Peyer's patch (tissue), 4 donors: Measurements from ENCODE around the gene MED15. TPM values are rescaled to one million over a fixed set of nuclear protein-coding genes. Genes with fewer than 3 reads are reported as not detected.
A peak's percentile ranks its signal among the peaks of the same experiment; 100 is the strongest.

Experiments used
- DNase-seq, 3 donors: peaks; one replicate each; pipeline ENCODE4 v3.0.0-alpha.2; 2017 to 2019
- H3K27ac ChIP-seq, 4 donors: fragments of 200-600 bp; sonication (generic); one replicate each; pipeline ENCODE4 v1.5.1; 2016 to 2019
- H3K27me3 ChIP-seq, 2 donors: fragments of 200-600 bp; sonication (generic); one replicate each; pipeline ENCODE4 v1.5.1; 2019
- H3K36me3 ChIP-seq, 3 donors: fragments of 200-600 bp; sonication (generic); one replicate each; pipeline ENCODE4 v1.5.1; 2016 to 2019
- H3K4me1 ChIP-seq, 4 donors: fragments of 200-600 bp; sonication (generic); one replicate each; pipeline ENCODE4 v1.5.1; 2016 to 2019
- H3K4me3 ChIP-seq, 4 donors: fragments of 200-600 bp; sonication (generic); 1 replicate in 3 of 4; 2 replicates in 1 of 4; pipeline ENCODE4 v1.5.1; 2016 to 2019; ENCODE audit warnings: mild to moderate bottlenecking in 1 of 4
- H3K9me3 ChIP-seq, 4 donors: fragments of 200-600 bp; sonication (generic); one replicate each; pipeline ENCODE4 v1.5.1; 2016 to 2019; ENCODE audit warnings: mild to moderate bottlenecking in 1 of 4
- POLR2A ChIP-seq, 2 donors: fragments of 450-650 bp; IDR thresholded peaks; one replicate each; pipeline ENCODE4 v1.5.1; 2017; ENCODE audit warnings: antibody characterized with exemption in 2 of 2, mild to moderate bottlenecking in 2 of 2, moderate library complexity in 2 of 2
- total RNA-seq, 4 donors: library from RNA; depleted of rRNA; stranded (reverse); fragments of >200 nt; gene quantifications; one replicate each; pipeline ENCODE4 v1.1.0, GENCODE V29; 2016
- TF ChIP-seq, protein P1 (sequence below), 6 experiments: fragments of 450-650 bp in 4 of 6; fragments of 200-600 bp in 2 of 6; sonication (generic) in 1 of 6; IDR thresholded peaks; one replicate each; pipeline ENCODE4 v1.5.1; 2017 to 2019; ENCODE audit warnings: antibody characterized with exemption in 6 of 6, mild to moderate bottlenecking in 3 of 6, moderate library complexity in 1 of 6

The MED15 gene
- total RNA-seq, 4 donors from 2014 or later = 115 to 215 (median 161) TPM

DNA sequence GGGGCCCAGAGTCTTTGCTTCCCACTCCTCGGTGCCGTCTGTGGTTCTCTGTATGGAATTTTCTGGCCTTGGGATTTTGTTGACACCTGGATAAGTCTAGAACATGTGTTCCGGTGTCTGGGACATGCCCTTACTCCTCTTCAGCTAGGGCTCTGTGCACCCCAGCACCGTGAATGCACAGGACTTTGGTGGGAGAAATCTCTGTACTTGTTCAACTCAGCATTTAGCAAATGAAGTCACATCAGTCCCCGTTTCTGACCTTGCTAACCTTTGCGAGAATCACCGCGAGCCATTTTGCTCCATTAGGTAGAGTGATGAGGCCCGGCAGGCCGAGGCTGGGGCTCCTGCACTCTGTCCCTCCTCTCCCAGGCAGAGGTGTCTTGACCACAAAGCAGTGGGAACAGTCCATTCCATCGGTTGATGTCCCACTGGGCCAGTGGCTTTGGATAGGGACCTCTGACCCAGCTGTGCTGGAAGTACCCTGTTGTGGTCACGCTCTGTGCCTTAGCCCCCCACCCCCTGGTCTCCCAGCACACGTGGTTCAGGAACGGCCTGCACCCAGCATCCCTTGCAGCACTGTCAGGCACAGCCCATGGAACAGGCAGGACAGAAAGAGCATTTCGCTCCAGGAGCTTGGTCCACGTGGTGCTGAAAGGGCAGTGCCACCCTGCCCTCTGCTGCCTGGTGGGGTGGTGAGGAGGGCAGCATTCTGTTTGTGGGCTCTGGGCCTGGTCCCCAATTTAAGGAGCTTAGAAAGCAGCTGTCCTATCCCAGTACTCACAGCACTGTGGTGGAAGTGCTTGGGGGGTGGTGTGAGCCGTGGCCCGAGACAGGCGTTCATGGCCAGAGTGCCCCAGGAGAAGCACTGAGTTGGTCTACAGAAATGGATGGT lies 73.4 kb downstream of the MED15 start:
- Histone ChIP-seq H3K27ac (no peak overlapping the region), H3K4me1 (peaks cover 0 to 18% (median 2%) of the 10 kb centered on the region in 4 donors), H3K4me3 (no peak overlapping the region), H3K36me3 (peaks cover 0 to 100% (median 0%) of the 10 kb centered on the region in 3 donors), H3K9me3 (no peaks in the 10 kb centered on the region), H3K27me3 (no peaks in the 10 kb centered on the region)
- no peak for TF ChIP-seq POLR2A (IDR thresholded peaks at IDR 0.05)
- TF ChIP-seq, protein P1, sequence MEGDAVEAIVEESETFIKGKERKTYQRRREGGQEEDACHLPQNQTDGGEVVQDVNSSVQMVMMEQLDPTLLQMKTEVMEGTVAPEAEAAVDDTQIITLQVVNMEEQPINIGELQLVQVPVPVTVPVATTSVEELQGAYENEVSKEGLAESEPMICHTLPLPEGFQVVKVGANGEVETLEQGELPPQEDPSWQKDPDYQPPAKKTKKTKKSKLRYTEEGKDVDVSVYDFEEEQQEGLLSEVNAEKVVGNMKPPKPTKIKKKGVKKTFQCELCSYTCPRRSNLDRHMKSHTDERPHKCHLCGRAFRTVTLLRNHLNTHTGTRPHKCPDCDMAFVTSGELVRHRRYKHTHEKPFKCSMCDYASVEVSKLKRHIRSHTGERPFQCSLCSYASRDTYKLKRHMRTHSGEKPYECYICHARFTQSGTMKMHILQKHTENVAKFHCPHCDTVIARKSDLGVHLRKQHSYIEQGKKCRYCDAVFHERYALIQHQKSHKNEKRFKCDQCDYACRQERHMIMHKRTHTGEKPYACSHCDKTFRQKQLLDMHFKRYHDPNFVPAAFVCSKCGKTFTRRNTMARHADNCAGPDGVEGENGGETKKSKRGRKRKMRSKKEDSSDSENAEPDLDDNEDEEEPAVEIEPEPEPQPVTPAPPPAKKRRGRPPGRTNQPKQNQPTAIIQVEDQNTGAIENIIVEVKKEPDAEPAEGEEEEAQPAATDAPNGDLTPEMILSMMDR (IDR thresholded peaks at IDR 0.05) = no peak
- DNase-seq = no peak

DNA sequence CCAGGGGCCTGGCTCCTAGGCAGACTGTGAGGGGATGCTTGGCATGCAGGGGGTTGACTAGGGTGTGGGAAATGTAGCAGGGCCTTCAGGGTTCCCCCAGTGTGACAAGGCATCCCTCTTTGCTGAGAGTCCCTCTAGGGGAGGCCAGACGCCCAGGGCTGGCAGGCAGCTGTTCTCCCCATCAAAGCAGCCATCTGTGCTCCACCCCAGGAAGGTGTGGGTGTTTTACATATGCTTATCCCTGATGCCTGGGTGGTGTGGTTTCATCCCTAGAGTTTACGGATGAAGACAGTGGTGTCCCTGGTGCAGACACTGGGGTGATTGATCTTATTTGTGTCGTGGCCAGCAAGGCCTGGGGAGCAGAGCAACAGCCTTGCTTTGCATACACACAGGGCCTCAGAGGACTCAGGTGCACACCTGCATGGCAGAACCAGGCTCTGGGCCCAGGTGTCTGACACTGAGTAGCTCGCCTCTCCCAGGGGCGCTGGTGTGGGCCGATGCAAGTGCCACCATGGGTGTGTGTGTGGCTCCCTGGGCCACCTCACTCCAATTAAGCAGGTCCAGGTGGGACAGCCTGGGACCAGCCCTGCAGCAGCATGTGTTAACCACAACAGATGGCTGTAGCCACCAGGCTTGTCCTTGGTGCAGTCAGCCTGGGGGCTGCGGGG lies 74.2 kb downstream of the MED15 start:
- peaks cover 0 to 100% (median 0%) of the 10 kb centered on the region in 3 donors for H3K36me3 ChIP-seq
- H3K4me1 ChIP-seq = peaks cover 0 to 11% (median 0%) of the 10 kb centered on the region in 4 donors
- no peaks in the 10 kb centered on the region for H3K9me3 ChIP-seq

DNA sequence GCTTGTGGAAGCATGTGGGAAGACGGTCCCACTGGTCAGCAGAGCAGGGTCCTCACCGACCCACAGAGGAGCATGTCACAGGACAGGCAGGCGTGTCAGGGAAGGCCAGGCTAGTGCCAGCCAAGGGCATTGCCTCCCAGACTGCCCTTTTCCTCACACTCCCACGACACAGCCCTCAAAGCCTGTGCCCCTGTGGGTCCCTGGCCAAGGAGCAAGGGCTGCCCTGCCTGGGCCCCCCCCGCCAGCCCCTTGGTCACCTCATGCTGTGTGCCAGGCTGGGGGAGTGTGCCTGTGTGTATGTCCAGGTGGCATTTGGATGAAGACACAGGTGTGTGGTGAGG lies 74.7 kb downstream of the MED15 start:
- Histone ChIP-seq H3K36me3 (peaks cover 0 to 100% (median 0%) of the 10 kb centered on the region in 3 donors), H3K9me3 (no peaks in the 10 kb centered on the region), H3K4me1 (peaks cover 0 to 7% (median 0%) of the 10 kb centered on the region in 4 donors), H3K27me3 (no peaks in the 10 kb centered on the region), H3K4me3 (no peak overlapping the region), H3K27ac (no peak overlapping the region)
- TF ChIP-seq, protein P1 (IDR thresholded peaks at IDR 0.05) = no peak
- no peak for TF ChIP-seq POLR2A (IDR thresholded peaks at IDR 0.05)
- no peak for DNase-seq

More for the DNA sequence above, 74.2 kb downstream of the MED15 start:
- H3K27me3 ChIP-seq = no peaks in the 10 kb centered on the region
- DNase-seq = no peak
- TF ChIP-seq, protein P1 (IDR thresholded peaks at IDR 0.05) = no peak
- no peak for TF ChIP-seq POLR2A (IDR thresholded peaks at IDR 0.05)
- no peak overlapping the region for H3K27ac ChIP-seq
- no peak overlapping the region for H3K4me3 ChIP-seq

DNA sequence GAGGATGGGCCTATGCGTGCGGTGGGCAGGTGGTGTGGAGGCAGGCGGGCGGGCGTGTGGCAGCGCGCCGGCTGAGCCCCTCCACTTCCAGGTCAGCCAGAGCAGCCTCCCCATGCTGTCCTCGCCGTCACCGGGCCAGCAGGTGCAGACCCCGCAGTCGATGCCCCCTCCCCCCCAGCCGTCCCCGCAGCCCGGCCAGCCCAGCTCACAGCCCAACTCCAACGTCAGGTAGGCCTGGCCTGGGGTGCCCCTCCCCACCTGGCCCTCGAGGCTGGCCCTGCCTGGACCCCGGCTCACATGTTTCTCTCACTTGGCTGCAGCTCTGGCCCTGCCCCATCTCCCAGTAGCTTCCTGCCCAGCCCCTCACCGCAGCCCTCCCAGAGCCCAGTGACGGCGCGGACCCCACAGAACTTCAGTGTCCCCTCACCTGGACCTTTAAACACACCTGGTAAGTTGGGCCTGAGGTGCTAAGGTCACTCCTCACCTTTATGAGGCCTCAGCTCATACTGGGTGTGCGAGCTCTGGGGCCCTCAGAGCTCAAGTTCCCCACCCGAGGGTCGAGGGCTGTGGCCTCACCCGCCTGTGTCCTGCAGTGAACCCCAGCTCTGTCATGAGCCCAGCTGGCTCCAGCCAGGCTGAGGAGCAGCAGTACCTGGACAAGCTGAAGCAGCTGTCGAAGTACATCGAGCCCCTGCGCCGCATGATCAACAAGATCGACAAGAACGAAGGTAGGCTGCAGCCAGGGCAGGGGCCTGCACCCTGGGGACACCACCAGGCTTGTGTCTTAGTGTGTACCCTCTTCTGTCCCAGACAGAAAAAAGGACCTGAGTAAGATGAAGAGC lies 75.3 kb downstream of the MED15 start:
- TF ChIP-seq, protein P1 (IDR thresholded peaks at IDR 0.05) = no peak
- TF ChIP-seq POLR2A (IDR thresholded peaks at IDR 0.05) = no peak
- DNase-seq = peak in 1 of 3 donors; percentile 37
- H3K36me3 ChIP-seq = peaks cover 0 to 100% (median 0%) of the 10 kb centered on the region in 3 donors

DNA sequence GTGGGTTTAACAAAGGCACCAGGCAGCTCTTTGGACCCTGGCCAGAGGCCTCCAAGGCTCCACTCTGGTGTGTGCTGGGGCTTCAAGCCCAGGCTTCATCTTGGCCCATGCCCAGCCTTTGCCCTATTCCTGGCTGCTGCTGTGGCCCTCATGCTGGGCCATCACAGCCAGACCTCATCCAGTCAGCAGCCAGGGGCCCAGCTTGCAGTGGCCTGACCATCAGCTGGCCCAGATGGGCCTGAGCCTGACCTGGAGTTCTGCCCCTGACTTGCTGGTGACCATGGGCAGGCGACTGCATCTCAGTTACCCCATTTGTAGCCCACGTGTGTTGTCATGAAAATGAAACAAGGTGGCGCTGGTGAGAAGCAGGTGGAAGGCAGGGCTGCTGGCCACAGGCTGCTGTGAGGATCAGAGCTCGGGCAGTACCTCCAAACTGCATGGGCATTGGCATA lies 76.1 kb downstream of the MED15 start:
- Histone ChIP-seq H3K36me3 (peaks cover 0 to 94% (median 0%) of the 10 kb centered on the region in 3 donors), H3K4me3 (no peak overlapping the region), H3K9me3 (no peaks in the 10 kb centered on the region), H3K27me3 (no peaks in the 10 kb centered on the region), H3K27ac (no peak overlapping the region), H3K4me1 (no peaks in the 10 kb centered on the region)
- peak in 1 of 3 donors; percentile 40 for DNase-seq
- TF ChIP-seq POLR2A (IDR thresholded peaks at IDR 0.05) = no peak
- TF ChIP-seq, protein P1 (IDR thresholded peaks at IDR 0.05) = no peak

More for the DNA sequence above, 75.3 kb downstream of the MED15 start:
- H3K4me3 ChIP-seq = no peak overlapping the region
- H3K4me1 ChIP-seq = peaks cover 0 to 1% (median 0%) of the 10 kb centered on the region in 4 donors
- H3K27me3 ChIP-seq = no peaks in the 10 kb centered on the region
- no peak overlapping the region for H3K27ac ChIP-seq
- H3K9me3 ChIP-seq = no peaks in the 10 kb centered on the region
